LNCAP (cell line): ENCODE data around the gene ADAMTSL4.

Source experiments
- TF ChIP-seq, protein P1 (sequence below): fragments of 450-650 bp; IDR thresholded peaks from 2 replicates; pipeline ENCODE4 v1.5.1; 2017; ENCODE audit warnings: mild to moderate bottlenecking

Gene ADAMTSL4

DNA sequence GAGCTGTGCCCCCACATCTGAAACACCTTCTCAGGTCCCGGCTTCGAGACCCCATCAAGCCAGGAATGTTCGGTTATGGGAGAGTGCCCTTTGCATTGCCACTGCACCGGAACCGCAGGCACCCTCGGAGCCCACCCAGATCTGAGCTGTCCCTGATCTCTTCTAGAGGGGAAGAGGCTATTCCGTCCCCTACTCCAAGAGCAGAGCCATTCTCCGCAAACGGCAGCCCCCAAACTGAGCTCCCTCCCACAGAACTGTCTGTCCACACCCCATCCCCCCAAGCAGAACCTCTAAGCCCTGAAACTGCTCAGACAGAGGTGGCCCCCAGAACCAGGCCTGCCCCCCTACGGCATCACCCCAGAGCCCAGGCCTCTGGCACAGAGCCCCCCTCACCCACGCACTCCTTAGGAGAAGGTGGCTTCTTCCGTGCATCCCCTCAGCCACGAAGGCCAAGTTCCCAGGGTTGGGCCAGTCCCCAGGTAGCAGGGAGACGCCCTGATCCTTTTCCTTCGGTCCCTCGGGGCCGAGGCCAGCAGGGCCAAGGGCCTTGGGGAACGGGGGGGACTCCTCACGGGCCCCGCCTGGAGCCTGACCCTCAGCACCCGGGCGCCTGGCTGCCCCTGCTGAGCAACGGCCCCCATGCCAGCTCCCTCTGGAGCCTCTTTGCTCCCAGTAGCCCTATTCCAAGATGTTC lies 4.3 kb downstream of the ADAMTSL4 start:
- TF ChIP-seq, protein P1, sequence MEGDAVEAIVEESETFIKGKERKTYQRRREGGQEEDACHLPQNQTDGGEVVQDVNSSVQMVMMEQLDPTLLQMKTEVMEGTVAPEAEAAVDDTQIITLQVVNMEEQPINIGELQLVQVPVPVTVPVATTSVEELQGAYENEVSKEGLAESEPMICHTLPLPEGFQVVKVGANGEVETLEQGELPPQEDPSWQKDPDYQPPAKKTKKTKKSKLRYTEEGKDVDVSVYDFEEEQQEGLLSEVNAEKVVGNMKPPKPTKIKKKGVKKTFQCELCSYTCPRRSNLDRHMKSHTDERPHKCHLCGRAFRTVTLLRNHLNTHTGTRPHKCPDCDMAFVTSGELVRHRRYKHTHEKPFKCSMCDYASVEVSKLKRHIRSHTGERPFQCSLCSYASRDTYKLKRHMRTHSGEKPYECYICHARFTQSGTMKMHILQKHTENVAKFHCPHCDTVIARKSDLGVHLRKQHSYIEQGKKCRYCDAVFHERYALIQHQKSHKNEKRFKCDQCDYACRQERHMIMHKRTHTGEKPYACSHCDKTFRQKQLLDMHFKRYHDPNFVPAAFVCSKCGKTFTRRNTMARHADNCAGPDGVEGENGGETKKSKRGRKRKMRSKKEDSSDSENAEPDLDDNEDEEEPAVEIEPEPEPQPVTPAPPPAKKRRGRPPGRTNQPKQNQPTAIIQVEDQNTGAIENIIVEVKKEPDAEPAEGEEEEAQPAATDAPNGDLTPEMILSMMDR, result no peak

DNA sequence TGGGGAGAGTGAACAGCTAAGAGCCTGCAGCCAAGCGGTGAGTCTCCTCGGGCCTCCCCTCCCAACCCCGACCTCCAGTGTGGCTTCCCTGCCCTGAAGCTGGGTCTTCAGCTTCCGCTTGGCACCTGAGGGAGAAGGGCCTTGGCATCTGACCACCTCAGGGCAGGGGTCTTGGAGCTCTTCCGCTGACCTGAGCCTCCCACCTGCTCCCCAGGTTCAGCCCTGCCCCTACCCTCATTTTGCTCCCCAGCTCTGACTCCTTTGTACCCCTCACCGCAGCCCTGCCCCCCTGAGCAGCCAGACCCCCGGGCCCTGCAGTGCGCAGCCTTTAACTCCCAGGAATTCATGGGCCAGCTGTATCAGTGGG lies 4.9 kb downstream of the ADAMTSL4 start:
- TF ChIP-seq, protein P1, result no peak

DNA sequence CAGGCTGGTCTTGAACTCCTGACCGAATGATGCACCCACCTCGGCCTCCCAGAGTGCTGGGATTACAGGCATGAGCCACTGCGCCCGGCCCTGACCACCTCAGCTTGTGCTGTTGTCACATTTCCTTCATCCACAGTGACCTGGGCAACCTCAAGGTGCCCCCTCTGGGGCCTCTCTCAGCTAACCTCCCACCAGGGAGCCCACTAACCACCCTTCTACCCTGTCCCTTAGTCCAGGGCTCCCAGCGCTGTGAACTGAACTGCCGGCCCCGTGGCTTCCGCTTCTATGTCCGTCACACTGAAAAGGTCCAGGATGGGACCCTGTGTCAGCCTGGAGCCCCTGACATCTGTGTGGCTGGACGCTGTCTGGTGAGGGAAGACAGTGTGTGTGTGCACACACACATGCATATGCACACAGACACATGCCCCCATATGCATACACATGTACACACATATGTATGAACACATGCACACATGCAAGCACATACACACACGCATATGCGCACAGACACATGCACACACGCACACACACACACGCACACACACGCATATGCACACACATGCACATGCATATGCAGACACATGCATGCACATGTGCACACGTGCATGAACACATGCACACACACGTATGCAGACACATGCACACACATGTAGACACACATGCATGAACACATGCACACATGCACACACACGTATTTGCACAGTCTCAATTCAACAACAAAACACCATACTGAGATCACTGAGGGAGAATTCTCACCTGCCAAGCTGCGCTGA lies 6.2 kb downstream of the ADAMTSL4 start:
- TF ChIP-seq, protein P1, result no peak

DNA sequence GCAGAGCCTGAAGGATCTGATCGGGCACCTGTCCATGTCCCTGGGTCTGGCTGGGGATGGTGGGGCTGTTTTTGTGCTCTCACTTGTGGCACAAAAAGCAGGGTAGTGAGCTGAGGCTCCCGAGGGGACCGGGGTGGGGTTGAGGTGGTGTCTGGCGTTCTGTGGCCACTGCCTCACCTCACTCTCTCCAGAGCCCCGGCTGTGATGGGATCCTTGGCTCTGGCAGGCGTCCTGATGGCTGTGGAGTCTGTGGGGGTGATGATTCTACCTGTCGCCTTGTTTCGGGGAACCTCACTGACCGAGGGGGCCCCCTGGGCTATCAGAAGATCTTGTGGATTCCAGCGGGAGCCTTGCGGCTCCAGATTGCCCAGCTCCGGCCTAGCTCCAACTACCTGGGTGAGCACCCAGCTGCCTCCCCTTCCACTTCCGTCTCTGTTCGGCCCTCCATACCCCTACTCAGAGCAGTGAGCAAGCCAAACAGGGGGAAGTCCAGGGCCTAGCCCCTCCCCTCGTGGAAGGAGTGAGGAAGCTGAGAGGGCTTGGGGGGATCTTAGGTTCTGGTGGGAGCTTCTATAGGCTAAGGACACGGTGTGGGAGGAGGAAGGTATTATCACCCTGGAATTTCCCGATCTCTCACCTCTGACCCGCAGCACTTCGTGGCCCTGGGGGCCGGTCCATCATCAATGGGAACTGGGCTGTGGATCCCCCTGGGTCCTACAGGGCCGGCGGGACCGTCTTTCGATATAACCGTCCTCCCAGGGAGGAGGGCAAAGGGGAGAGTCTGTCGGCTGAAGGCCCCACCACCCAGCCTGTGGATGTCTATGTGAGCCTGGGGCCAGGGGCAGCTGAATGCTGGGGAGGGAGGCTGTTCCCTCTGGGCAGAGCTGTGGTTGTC lies 7.0 kb downstream of the ADAMTSL4 start:
- TF ChIP-seq, protein P1, result no peak

DNA sequence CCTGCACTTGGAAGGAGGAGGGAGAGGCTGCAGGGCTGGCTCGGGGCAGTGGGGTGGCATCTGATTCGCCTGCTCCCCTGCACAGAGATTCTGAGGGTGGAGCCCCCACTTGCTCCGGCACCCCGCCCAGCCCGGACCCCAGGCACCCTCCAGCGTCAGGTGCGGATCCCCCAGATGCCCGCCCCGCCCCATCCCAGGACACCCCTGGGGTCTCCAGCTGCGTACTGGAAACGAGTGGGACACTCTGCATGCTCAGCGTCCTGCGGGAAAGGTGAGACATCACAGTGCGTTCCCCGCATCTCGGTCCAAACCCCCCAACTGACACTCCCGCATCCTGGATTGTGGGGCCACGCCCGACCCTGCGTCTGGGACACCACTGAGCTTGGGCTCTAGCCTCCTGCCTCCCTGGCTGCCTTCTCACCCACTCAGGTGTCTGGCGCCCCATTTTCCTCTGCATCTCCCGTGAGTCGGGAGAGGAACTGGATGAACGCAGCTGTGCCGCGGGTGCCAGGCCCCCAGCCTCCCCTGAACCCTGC lies 7.9 kb downstream of the ADAMTSL4 start:
- TF ChIP-seq, protein P1, result no peak

DNA sequence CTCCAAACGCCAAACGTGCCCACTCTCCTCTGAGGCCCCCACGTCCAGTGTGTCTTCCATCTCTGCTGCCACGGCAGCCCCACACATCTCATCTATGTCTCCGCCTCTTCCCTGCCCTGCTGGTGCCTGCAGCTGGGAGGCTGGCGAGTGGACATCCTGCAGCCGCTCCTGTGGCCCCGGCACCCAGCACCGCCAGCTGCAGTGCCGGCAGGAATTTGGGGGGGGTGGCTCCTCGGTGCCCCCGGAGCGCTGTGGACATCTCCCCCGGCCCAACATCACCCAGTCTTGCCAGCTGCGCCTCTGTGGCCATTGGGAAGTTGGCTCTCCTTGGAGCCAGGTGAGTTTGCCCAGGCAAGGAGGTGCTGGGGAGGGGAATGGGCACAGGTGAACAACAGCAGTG lies 8.6 kb downstream of the ADAMTSL4 start:
- TF ChIP-seq, protein P1, result no peak

DNA sequence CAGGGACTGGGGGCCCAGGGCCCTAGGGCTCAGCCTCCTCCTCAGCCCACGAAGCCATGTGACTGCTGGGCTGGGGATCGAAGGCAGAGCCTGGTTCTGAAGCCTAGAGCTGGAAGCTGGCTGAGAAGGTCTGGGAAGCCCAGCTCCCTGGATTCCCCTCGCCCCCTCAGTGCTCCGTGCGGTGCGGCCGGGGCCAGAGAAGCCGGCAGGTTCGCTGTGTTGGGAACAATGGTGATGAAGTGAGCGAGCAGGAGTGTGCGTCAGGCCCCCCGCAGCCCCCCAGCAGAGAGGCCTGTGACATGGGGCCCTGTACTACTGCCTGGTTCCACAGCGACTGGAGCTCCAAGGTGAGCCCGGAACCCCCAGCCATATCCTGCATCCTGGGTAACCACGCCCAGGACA lies 9.1 kb downstream of the ADAMTSL4 start:
- TF ChIP-seq, protein P1, result no peak
